ENCODE measurements around the gene TECR. TPM values are rescaled to one million over a fixed set of nuclear protein-coding genes. Genes with fewer than 3 reads are reported as not detected.

The TECR gene
- total and polyA plus RNA-seq, 9 of the 15 experiments (the other 6 are each of a cell fraction or from before 2014, with no cell fraction given), result 29.3 to 211 (median 81.4) TPM

DNA sequence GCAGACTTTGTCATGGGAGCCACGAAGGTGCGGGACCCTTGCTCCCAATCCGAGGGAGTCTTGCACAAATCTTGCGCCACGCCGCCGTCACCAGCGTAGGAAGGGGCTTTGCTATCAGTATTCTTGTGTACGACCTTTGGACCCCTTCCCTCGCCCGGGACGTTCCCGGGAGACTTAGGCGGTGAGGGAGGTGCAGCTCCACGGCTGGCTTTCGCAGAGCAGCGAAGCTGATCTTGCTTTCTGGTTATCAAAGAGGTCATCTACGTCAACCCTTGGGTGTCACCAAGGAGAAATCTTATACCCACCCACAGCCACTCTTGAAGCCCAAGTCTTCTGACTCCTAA lies 583 bp downstream of the TECR start (continued):
- TF ChIP-seq E2F4 (CRISPR knock-in tag; IDR thresholded peaks at IDR 0.05; ENCODE audit: low read depth), result no peak
- TF ChIP-seq HOMEZ (CRISPR knock-in tag; IDR thresholded peaks at IDR 0.05), result no peak
- TF ChIP-seq FOSL1 (tag; conservative IDR thresholded peaks at IDR 0.05), result no peak
- TF ChIP-seq TAF9B (IDR thresholded peaks at IDR 0.05; ENCODE audit: partially characterized antibody), result no peak
- no peak for TF ChIP-seq ZBED1 (IDR thresholded peaks at IDR 0.05)
- TF ChIP-seq COPS2 (conservative IDR thresholded peaks at IDR 0.05), result no peak
- no peak for TF ChIP-seq MXI1 (IDR thresholded peaks at IDR 0.05; ENCODE audit: low read depth, low read length)
- TF ChIP-seq ZNF184 (CRISPR knock-in tag; IDR thresholded peaks at IDR 0.05), result no peak
- no peak for TF ChIP-seq MIER1 (IDR thresholded peaks at IDR 0.05; ENCODE audit: low read depth)
- TF ChIP-seq GABPB1 (CRISPR knock-in tag; IDR thresholded peaks at IDR 0.05), result no peak
- TF ChIP-seq ZNF436 (CRISPR knock-in tag; IDR thresholded peaks at IDR 0.05), result no peak
- TF ChIP-seq NCOA4 (IDR thresholded peaks at IDR 0.05; ENCODE audit: partially characterized antibody), result no peak
- no peak for TF ChIP-seq HOXB6 (CRISPR knock-in tag; IDR thresholded peaks at IDR 0.05; ENCODE audit: borderline replicate concordance)
